SKM-1 treated with dmso at 0.1 percent for 144 hours (cell line): ENCODE results near the gene CPEB1.
"Not testable (repeated sequence)": the region's sequence is repeated elsewhere in the genome, so short reads cannot be mapped to it uniquely, and the experiment has no call there.

Experiments used
- DNase-seq: peaks from one replicate; lab custom pipeline; 2025; ENCODE audit not compliant: unreplicated experiment; lab: John Stamatoyannopoulos, UW

The CPEB1 gene

GRCh38 chr15:82649226-82649999 lies 2.2 kb upstream of the CPEB1 start:
- no peak for DNase-seq

GRCh38 chr15:82648257-82649103 lies 1.3 kb upstream of the CPEB1 start:
- no peak for DNase-seq

- no peak for DNase-seq
Measured at GRCh38 chr15:82647835-82648256, 683 bp upstream of the CPEB1 start.

GRCh38 chr15:82646250-82647044 lies 716 bp downstream of the CPEB1 start:
- DNase-seq: no peak

- DNase-seq: not testable (repeated sequence)
Measured at GRCh38 chr15:82644967-82645852, 2.0 kb downstream of the CPEB1 start.

- DNase-seq: no peak
Measured at GRCh38 chr15:82643992-82644391, 3.2 kb downstream of the CPEB1 start.

- DNase-seq: no peak
Measured at GRCh38 chr15:82642656-82643055, 4.5 kb downstream of the CPEB1 start.

- DNase-seq: no peak
Measured at GRCh38 chr15:82641129-82641798, 5.9 kb downstream of the CPEB1 start.

- DNase-seq: no peak
Measured at GRCh38 chr15:82640672-82641071, 6.5 kb downstream of the CPEB1 start.

GRCh38 chr15:82635798-82636197 lies 11.4 kb downstream of the CPEB1 start:
- no peak for DNase-seq

GRCh38 chr15:82630033-82630432 lies 17.1 kb downstream of the CPEB1 start:
- no peak for DNase-seq

- DNase-seq: no peak
Measured at GRCh38 chr15:82625136-82625535, 22.0 kb downstream of the CPEB1 start.

- DNase-seq: no peak
Measured at GRCh38 chr15:82624438-82624837, 22.7 kb downstream of the CPEB1 start.

- no peak for DNase-seq
Measured at GRCh38 chr15:82624008-82624407, 23.2 kb downstream of the CPEB1 start.

GRCh38 chr15:82621970-82622369 lies 25.2 kb downstream of the CPEB1 start:
- DNase-seq: no peak

GRCh38 chr15:82613747-82614146 lies 33.4 kb downstream of the CPEB1 start:
- DNase-seq: no peak

- no peak for DNase-seq
Measured at GRCh38 chr15:82611348-82611747, 35.8 kb downstream of the CPEB1 start.

- no peak for DNase-seq
Measured at GRCh38 chr15:82602195-82602594, 45.0 kb downstream of the CPEB1 start.

GRCh38 chr15:82599862-82600261 lies 47.3 kb downstream of the CPEB1 start:
- DNase-seq: no peak

- DNase-seq: no peak
Measured at GRCh38 chr15:82597815-82598214, 49.3 kb downstream of the CPEB1 start.
